Cardiac septum (tissue), 1 donor: ENCODE data around the gene KCNN1. TPM values are rescaled to one million over a fixed set of nuclear protein-coding genes. Genes with fewer than 3 reads are reported as not detected.
"Not testable (repeated sequence)": the region's sequence is repeated elsewhere in the genome, so short reads cannot be mapped to it uniquely, and the experiment has no call there.

Experiments
- DNase-seq: peaks from one replicate; pipeline ENCODE4 v3.0.0-alpha.2; 2020; ENCODE audit warnings: low spot score
- intact Hi-C: fragments of 100-400 bp; cut with DNase I; formaldehyde crosslinking; loops from one replicate; pipeline ENCODE4 v1.14.0; 2022
- total RNA-seq: library from RNA; stranded (reverse); fragmentation: NEBNext Ultra II Directional; extraction: Animal tissue kit (Norgen Biotek cat#: 25700); gene quantifications from one replicate; pipeline ENCODE4 v1.2.1, GENCODE V29; 2021
- donor health status: DM: no; HTN: no; CAD: no.

KCNN1 gene
- total RNA-seq, 1 donor from 2014 or later = 0.19 TPM

GRCh38 chr19:17965370-17966128 lies 1.4 kb upstream of the KCNN1 start:
- DNase-seq = no peak
- intact Hi-C loops = no loop called here

- intact Hi-C loops = no loop called here
These were observed 801 bp upstream of the KCNN1 start for GRCh38 chr19:17966129-17966483.

GRCh38 chr19:17967257-17968051 lies 547 bp downstream of the KCNN1 start:
- DNase-seq = no peak
- intact Hi-C loops = no loop called here

More at GRCh38 chr19:17966129-17966483, 801 bp upstream of the KCNN1 start:
- no peak for DNase-seq

GRCh38 chr19:17968362-17968761 lies 1.5 kb downstream of the KCNN1 start:
- intact Hi-C loops = no loop called here

GRCh38 chr19:17969096-17969792 lies 2.3 kb downstream of the KCNN1 start:
- intact Hi-C loops = no loop called here
- DNase-seq = no peak

More at GRCh38 chr19:17968362-17968761, 1.5 kb downstream of the KCNN1 start:
- DNase-seq = no peak

GRCh38 chr19:17972230-17972629 lies 5.3 kb downstream of the KCNN1 start:
- intact Hi-C loops = no loop called here
- DNase-seq = no peak

- no peak for DNase-seq
- intact Hi-C loops = no loop called here
These were observed 6.9 kb downstream of the KCNN1 start for GRCh38 chr19:17973759-17974158.

GRCh38 chr19:17974551-17974950 lies 7.6 kb downstream of the KCNN1 start:
- DNase-seq = no peak
- intact Hi-C loops = no loop called here

GRCh38 chr19:17975032-17975431 lies 8.1 kb downstream of the KCNN1 start:
- intact Hi-C loops = no loop called here
- no peak for DNase-seq

GRCh38 chr19:17977021-17977420 lies 10.1 kb downstream of the KCNN1 start:
- DNase-seq = no peak
- intact Hi-C loops = no loop called here

GRCh38 chr19:17977488-17977887 lies 10.6 kb downstream of the KCNN1 start:
- intact Hi-C loops = no loop called here

GRCh38 chr19:17981611-17982010 lies 14.7 kb downstream of the KCNN1 start:
- intact Hi-C loops = no loop called here
- no peak for DNase-seq

More at GRCh38 chr19:17977488-17977887, 10.6 kb downstream of the KCNN1 start:
- no peak for DNase-seq

GRCh38 chr19:17982430-17982829 lies 15.5 kb downstream of the KCNN1 start:
- no peak for DNase-seq
- intact Hi-C loops = no loop called here

- intact Hi-C loops = no loop called here
- DNase-seq = no peak
These were observed 18.3 kb downstream of the KCNN1 start for GRCh38 chr19:17985037-17985818.

- DNase-seq, intact Hi-C loops: not testable (repeated sequence)
These were observed 19.7 kb downstream of the KCNN1 start for GRCh38 chr19:17986569-17986968.

GRCh38 chr19:17988161-17988560 lies 21.3 kb downstream of the KCNN1 start:
- intact Hi-C loops = no loop called here
- DNase-seq = no peak

GRCh38 chr19:17989425-17990094 lies 22.7 kb downstream of the KCNN1 start:
- no peak for DNase-seq
- intact Hi-C loops = no loop called here

- intact Hi-C loops = no loop called here
- no peak for DNase-seq
These were observed 26.3 kb downstream of the KCNN1 start for GRCh38 chr19:17993076-17993813.
